Measurements from ENCODE around the gene SCNN1A.
A peak's percentile ranks its signal among the peaks of the same experiment; 100 is the strongest.

Gene SCNN1A

DNA sequence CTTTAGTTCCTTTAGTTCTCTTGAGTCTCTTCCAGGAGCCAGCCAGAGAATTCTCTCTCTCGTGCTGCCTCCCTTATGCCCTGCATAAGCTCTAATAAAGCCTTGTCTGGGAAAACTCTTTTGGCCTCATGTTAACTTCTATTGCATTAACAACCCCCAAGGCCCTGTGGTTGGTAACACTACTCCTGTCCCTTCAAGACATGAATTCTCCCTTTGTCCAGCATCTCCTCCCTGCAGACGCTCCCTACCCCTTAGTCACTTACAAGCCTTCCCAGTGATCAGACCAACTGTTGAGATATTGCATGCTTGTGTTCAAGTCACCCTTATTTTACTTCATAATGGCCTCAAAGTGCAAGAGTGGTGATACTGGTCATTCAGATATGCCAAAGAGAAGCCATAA is 20.7 kb upstream of the SCNN1A start:
- Histone ChIP-seq H3K36me3 (ENCODE audit: insufficient read depth, low read length) (peaks cover 10% of the 10 kb centered on the region), H3K4me3 (ENCODE audit: low read depth in 1 of 2, low read length in 2 of 2) (no peak overlapping the region), H3K27ac (ENCODE audit: low read depth, low read length) (no peak overlapping the region), H3K4me1 (ENCODE audit: insufficient read depth, low read length) (peaks cover 22% of the 10 kb centered on the region), H3K9me3 (ENCODE audit: low read length) (no peaks in the 10 kb centered on the region), H3K9ac (ENCODE audit: low read length) (no peak overlapping the region), H3K27me3 (ENCODE audit: control insufficient read depth in 1 of 2, insufficient read depth in 2 of 2, low read length in 2 of 2) (no peaks in the 10 kb centered on the region)

GRCh38 chr12:6394398-6394797 is 19.0 kb upstream of the SCNN1A start:
- Histone ChIP-seq H3K9me3 (ENCODE audit: low read length) (no peaks in the 10 kb centered on the region), H3K4me3 (ENCODE audit: low read depth in 1 of 2, low read length in 2 of 2) (no peak overlapping the region), H3K27me3 (ENCODE audit: control insufficient read depth in 1 of 2, insufficient read depth in 2 of 2, low read length in 2 of 2) (no peaks in the 10 kb centered on the region), H3K9ac (ENCODE audit: low read length) (no peak overlapping the region), H3K27ac (ENCODE audit: low read depth, low read length) (peak overlapping the region; percentile 59), H3K36me3 (ENCODE audit: insufficient read depth, low read length) (peaks cover 23% of the 10 kb centered on the region), H3K4me1 (ENCODE audit: insufficient read depth, low read length) (peaks cover 36% of the 10 kb centered on the region)

DNA sequence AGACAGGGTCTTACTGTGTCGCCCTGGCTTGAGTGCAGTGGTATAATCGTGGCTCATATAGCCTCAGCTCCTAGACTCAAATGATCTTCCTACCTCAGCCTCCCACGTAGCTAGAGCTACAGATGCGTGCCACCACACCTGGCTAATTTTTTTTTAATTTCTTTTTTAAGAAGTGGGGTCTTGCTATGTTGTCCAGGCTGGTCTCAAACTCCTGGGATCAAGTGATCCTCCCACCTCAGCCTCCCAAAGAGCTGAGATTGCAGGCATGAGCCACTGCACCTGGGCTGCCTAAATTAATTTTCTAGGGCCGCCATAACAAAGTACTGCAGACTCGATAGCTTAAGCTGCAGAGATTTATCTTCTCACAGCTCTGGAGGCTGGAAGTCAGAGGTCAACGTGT is 17.7 kb upstream of the SCNN1A start:
- Histone ChIP-seq H3K9ac (ENCODE audit: low read length) (no peak overlapping the region), H3K27ac (ENCODE audit: low read depth, low read length) (peak overlapping the region; percentile 59), H3K36me3 (ENCODE audit: insufficient read depth, low read length) (peaks cover 34% of the 10 kb centered on the region), H3K4me3 (ENCODE audit: low read depth in 1 of 2, low read length in 2 of 2) (no peak overlapping the region), H3K9me3 (ENCODE audit: low read length) (no peaks in the 10 kb centered on the region), H3K27me3 (ENCODE audit: control insufficient read depth in 1 of 2, insufficient read depth in 2 of 2, low read length in 2 of 2) (no peaks in the 10 kb centered on the region), H3K4me1 (ENCODE audit: insufficient read depth, low read length) (peaks cover 36% of the 10 kb centered on the region)

- Histone ChIP-seq H3K4me3 (ENCODE audit: low read depth in 1 of 2, low read length in 2 of 2) (no peak overlapping the region), H3K36me3 (ENCODE audit: insufficient read depth, low read length) (peaks cover 40% of the 10 kb centered on the region), H3K4me1 (ENCODE audit: insufficient read depth, low read length) (peaks cover 39% of the 10 kb centered on the region), H3K9ac (ENCODE audit: low read length) (no peak overlapping the region), H3K27me3 (ENCODE audit: control insufficient read depth in 1 of 2, insufficient read depth in 2 of 2, low read length in 2 of 2) (no peaks in the 10 kb centered on the region), H3K27ac (ENCODE audit: low read depth, low read length) (peak overlapping the region; percentile 70), H3K9me3 (ENCODE audit: low read length) (no peaks in the 10 kb centered on the region)
These were observed 17.1 kb upstream of the SCNN1A start for GRCh38 chr12:6392504-6392903.

- no peak overlapping the region for H3K4me3 ChIP-seq (ENCODE audit: low read depth in 1 of 2, low read length in 2 of 2)
- H3K27me3 ChIP-seq (ENCODE audit: control insufficient read depth in 1 of 2, insufficient read depth in 2 of 2, low read length in 2 of 2): no peaks in the 10 kb centered on the region
- H3K27ac ChIP-seq (ENCODE audit: low read depth, low read length): peak overlapping the region; percentile 70
- peaks cover 54% of the 10 kb centered on the region for H3K4me1 ChIP-seq (ENCODE audit: insufficient read depth, low read length)
- no peaks in the 10 kb centered on the region for H3K9me3 ChIP-seq (ENCODE audit: low read length)
- peaks cover 55% of the 10 kb centered on the region for H3K36me3 ChIP-seq (ENCODE audit: insufficient read depth, low read length)
- H3K9ac ChIP-seq (ENCODE audit: low read length): no peak overlapping the region
These were observed 15.7 kb upstream of the SCNN1A start for GRCh38 chr12:6391013-6391412.

- H3K4me3 ChIP-seq (ENCODE audit: low read depth in 1 of 2, low read length in 2 of 2): no peak overlapping the region
- peaks cover 59% of the 10 kb centered on the region for H3K4me1 ChIP-seq (ENCODE audit: insufficient read depth, low read length)
- peak overlapping the region; percentile 70 for H3K27ac ChIP-seq (ENCODE audit: low read depth, low read length)
- no peaks in the 10 kb centered on the region for H3K27me3 ChIP-seq (ENCODE audit: control insufficient read depth in 1 of 2, insufficient read depth in 2 of 2, low read length in 2 of 2)
- no peaks in the 10 kb centered on the region for H3K9me3 ChIP-seq (ENCODE audit: low read length)
- peaks cover 57% of the 10 kb centered on the region for H3K36me3 ChIP-seq (ENCODE audit: insufficient read depth, low read length)
- peak overlapping the region; percentile 27 for H3K9ac ChIP-seq (ENCODE audit: low read length)
These were observed 14.9 kb upstream of the SCNN1A start for GRCh38 chr12:6390084-6390799.

GRCh38 chr12:6387541-6387940 is 12.2 kb upstream of the SCNN1A start:
- Histone ChIP-seq H3K9me3 (ENCODE audit: low read length) (no peaks in the 10 kb centered on the region), H3K4me3 (ENCODE audit: low read depth in 1 of 2, low read length in 2 of 2) (no peak overlapping the region), H3K27ac (ENCODE audit: low read depth, low read length) (peak overlapping the region; percentile 64), H3K9ac (ENCODE audit: low read length) (peak overlapping the region; percentile 5), H3K27me3 (ENCODE audit: control insufficient read depth in 1 of 2, insufficient read depth in 2 of 2, low read length in 2 of 2) (no peaks in the 10 kb centered on the region), H3K4me1 (ENCODE audit: insufficient read depth, low read length) (peaks cover 71% of the 10 kb centered on the region), H3K36me3 (ENCODE audit: insufficient read depth, low read length) (peaks cover 57% of the 10 kb centered on the region)

DNA sequence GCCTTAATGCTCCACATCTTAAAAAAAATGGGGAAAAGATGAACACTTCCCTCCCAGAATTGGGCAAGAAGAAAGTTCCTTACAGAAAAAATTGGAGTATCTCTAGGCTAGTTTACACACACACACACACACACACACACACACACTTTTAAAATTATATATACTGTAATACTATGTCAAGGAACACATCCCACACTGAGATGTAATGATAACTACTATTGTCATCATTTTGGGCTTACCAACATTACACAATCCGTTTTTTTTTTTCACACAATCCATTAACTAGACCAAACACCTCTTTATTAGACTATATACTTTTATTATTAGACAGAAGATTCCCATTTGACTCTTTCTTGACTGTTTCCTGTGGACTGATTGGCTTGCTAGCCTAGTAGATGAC is 11.1 kb upstream of the SCNN1A start:
- peaks cover 64% of the 10 kb centered on the region for H3K4me1 ChIP-seq (ENCODE audit: insufficient read depth, low read length)
- no peak overlapping the region for H3K9ac ChIP-seq (ENCODE audit: low read length)
- no peaks in the 10 kb centered on the region for H3K27me3 ChIP-seq (ENCODE audit: control insufficient read depth in 1 of 2, insufficient read depth in 2 of 2, low read length in 2 of 2)
- peak overlapping the region; percentile 64 for H3K27ac ChIP-seq (ENCODE audit: low read depth, low read length)
- no peaks in the 10 kb centered on the region for H3K9me3 ChIP-seq (ENCODE audit: low read length)
- peaks cover 52% of the 10 kb centered on the region for H3K36me3 ChIP-seq (ENCODE audit: insufficient read depth, low read length)
- no peak overlapping the region for H3K4me3 ChIP-seq (ENCODE audit: low read depth in 1 of 2, low read length in 2 of 2)

DNA sequence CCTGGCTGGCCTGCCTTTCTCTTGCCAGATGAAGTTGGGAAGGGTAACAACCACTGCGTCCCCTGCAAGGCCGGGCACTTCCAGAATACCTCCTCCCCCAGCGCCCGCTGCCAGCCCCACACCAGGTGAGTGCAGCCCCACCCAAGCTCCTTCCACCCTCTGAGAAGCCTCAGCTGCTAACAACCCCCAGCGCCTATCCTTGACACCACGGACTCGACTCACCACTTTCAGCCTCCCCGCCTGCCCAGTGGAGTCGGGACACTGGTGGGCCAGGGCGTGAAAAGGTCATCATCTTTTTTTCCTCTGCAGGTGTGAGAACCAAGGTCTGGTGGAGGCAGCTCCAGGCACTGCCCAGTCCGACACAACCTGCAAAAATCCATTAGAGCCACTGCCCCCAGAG is 10.7 kb upstream of the SCNN1A start:
- Histone ChIP-seq H3K9ac (ENCODE audit: low read length) (no peak overlapping the region), H3K27ac (ENCODE audit: low read depth, low read length) (peak overlapping the region; percentile 64), H3K27me3 (ENCODE audit: control insufficient read depth in 1 of 2, insufficient read depth in 2 of 2, low read length in 2 of 2) (no peaks in the 10 kb centered on the region), H3K4me3 (ENCODE audit: low read depth in 1 of 2, low read length in 2 of 2) (no peak overlapping the region), H3K4me1 (ENCODE audit: insufficient read depth, low read length) (peaks cover 59% of the 10 kb centered on the region), H3K36me3 (ENCODE audit: insufficient read depth, low read length) (peaks cover 47% of the 10 kb centered on the region), H3K9me3 (ENCODE audit: low read length) (no peaks in the 10 kb centered on the region)

DNA sequence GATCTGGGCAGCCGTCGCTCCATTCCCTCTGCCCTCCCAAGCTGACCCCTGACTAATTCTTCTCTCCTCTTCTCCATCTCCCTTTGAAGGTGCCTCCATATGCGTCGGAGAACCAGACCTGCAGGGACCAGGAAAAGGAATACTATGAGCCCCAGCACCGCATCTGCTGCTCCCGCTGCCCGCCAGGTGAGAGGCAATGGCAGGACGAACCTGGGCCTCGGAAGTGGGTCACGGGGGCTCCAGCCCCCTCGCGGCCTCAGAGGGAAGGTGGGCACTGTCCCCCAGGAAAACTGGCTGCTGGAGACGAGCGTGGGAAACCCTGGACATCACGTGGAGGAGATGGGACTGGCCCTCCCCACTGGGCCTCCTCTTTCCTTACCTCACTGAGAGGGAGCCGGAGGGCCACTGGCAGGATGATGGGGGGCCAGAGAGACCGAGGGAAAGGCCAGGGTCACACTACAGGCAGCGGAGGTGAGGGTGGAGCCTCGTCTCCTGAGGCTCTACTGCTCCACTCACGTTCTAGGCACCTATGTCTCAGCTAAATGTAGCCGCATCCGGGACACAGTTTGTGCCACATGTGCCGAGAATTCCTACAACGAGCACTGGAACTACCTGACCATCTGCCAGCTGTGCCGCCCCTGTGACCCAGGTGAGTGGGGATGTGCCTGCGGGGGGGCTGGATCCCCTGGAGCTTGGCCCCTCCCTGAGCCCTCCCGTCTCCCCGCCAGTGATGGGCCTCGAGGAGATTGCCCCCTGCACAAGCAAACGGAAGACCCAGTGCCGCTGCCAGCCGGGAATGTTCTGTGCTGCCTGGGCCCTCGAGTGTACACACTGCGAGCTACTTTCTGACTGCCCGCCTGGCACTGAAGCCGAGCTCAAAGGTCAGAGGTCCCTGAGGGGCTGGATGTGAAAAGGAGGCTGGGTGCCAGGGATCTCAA is 9.4 kb upstream of the SCNN1A start:
- Histone ChIP-seq H3K4me1 (ENCODE audit: insufficient read depth, low read length) (peaks cover 58% of the 10 kb centered on the region), H3K9ac (ENCODE audit: low read length) (peak overlapping the region; percentile 88), H3K9me3 (ENCODE audit: low read length) (no peaks in the 10 kb centered on the region), H3K27ac (ENCODE audit: low read depth, low read length) (peak overlapping the region; percentile 100), H3K27me3 (ENCODE audit: control insufficient read depth in 1 of 2, insufficient read depth in 2 of 2, low read length in 2 of 2) (no peaks in the 10 kb centered on the region), H3K4me3 (ENCODE audit: low read depth in 1 of 2, low read length in 2 of 2) (peak overlapping the region; percentile 81 to 85), H3K36me3 (ENCODE audit: insufficient read depth, low read length) (peaks cover 35% of the 10 kb centered on the region)

DNA sequence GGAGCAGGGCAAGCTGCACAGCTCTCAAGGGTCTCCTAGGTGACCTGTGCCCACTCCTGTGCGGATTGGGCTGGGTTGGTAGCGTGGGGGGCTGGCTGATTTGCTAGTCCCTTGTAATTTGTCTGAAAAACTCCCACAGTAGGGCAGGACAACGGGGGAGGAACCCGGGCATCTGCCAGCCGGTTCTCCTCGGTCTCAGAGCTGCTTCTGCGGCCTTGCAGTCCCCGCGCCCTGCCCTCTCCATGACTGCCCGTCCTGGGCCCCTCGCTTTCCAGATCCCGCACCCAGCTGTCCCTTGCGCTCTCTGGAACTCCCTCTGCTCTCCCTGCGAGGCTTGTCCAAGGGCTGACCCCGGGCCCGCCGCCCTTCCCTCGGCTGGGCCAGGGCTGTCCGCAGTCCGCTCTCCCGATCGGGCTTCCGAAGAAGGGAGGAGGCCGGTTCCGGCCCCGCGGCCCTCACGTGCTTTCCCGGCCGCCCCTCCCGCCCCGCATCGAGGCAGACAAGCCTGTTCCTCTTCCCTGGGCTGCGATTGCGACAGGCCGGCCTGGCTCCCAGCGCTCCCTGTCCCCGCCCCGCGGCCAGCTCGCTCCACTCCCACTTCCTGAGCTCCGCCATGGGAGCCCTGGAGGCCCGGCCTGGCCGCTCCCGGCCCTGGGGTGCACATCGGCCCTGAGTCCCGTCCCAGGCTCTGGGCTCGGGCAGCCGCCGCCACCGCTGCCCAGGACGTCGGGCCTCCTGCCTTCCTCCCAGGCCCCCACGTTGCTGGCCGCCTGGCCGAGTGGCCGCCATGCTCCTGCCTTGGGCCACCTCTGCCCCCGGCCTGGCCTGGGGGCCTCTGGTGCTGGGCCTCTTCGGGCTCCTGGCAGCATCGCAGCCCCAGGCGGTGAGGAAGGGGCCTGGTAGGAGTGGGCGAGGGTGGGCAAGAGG is 8.5 kb upstream of the SCNN1A start, which contains the start of gene LTBR:
LTBR (plus strand) TSS at position 591 of the 927 bp plus-strand sequence; CDS start at position 788, 197 bp downstream.
- Histone ChIP-seq H3K9ac (ENCODE audit: low read length) (peak within 1 kb of the TSS; percentile 88), H3K27ac (ENCODE audit: low read depth, low read length) (peak within 1 kb of the TSS; percentile 100), H3K27me3 (ENCODE audit: control insufficient read depth in 1 of 2, insufficient read depth in 2 of 2, low read length in 2 of 2) (no peaks in the 10 kb centered on the region), H3K4me1 (ENCODE audit: insufficient read depth, low read length) (peaks cover 66% of the 10 kb centered on the region), H3K4me3 (ENCODE audit: low read depth in 1 of 2, low read length in 2 of 2) (peak within 1 kb of the TSS; percentile 81 to 85), H3K9me3 (ENCODE audit: low read length) (no peaks in the 10 kb centered on the region), H3K36me3 (ENCODE audit: insufficient read depth, low read length) (peaks cover 30% of the 10 kb centered on the region)

Data from muscle layer of colon (tissue), 2 donors.